Measurements from ENCODE around the gene FXYD2.
A peak's percentile ranks its signal among the peaks of the same experiment; 100 is the strongest.

FXYD2 gene

GRCh38 chr11:117827521-117828511 is 3.3 kb upstream of the FXYD2 start:
- no peak overlapping the region for H3K27ac ChIP-seq (replicated peaks; ENCODE audit: low read length)
- no peak overlapping the region for H2BK15ac ChIP-seq (ENCODE audit: low read length)
- H3K4me1 ChIP-seq (ENCODE audit: control insufficient read depth in 2 of 2, insufficient read depth in 1 of 2, low read depth in 1 of 2, low read length in 2 of 2): peaks cover 4 to 13% of the 10 kb centered on the region in 2 donors
- no peak overlapping the region for H3K4me2 ChIP-seq (ENCODE audit: insufficient read depth, low read length, poor library complexity, severe bottlenecking)
- no peak overlapping the region for H3K4ac ChIP-seq (ENCODE audit: low read length)
- H3K36me3 ChIP-seq (replicated peaks in 1 of 2; ENCODE audit: control insufficient read depth in 2 of 2, insufficient read depth in 2 of 2, low read length in 2 of 2): no peaks in the 10 kb centered on the region
- H3K9ac ChIP-seq (ENCODE audit: low read depth, low read length, poor library complexity): no peak overlapping the region
- no peak for DNase-seq (ENCODE audit: low spot score)
- no peak overlapping the region for H4K91ac ChIP-seq (ENCODE audit: low read depth, low read length, poor library complexity)
- H3K4me3 ChIP-seq (ENCODE audit: low read length in 2 of 2): peak overlapping the region in 1 of 2 donors; percentile 16
- no peaks in the 10 kb centered on the region for H3K9me3 ChIP-seq (replicated peaks in 1 of 2; ENCODE audit: control insufficient read depth in 2 of 2, insufficient read depth in 1 of 2, low read depth in 1 of 2, low read length in 2 of 2)
- no peaks in the 10 kb centered on the region for H3K79me1 ChIP-seq (ENCODE audit: low read depth, low read length)
- H2BK12ac ChIP-seq (ENCODE audit: low read length): no peak overlapping the region
- peaks cover 0 to 35% (median 0%) of the 10 kb centered on the region in 3 experiments for H3K27me3 ChIP-seq (ENCODE audit: control insufficient read depth in 3 of 3, insufficient read depth in 3 of 3, low read depth in 1 of 3, low read length in 3 of 3)
- no peak overlapping the region for H4K8ac ChIP-seq (ENCODE audit: low read depth, low read length)
- H2BK120ac ChIP-seq (ENCODE audit: low read depth, low read length): no peak overlapping the region
- peak overlapping the region; percentile 76 for H3K23ac ChIP-seq (ENCODE audit: low read depth, low read length, poor library complexity)
- H2AK5ac ChIP-seq (ENCODE audit: low read depth, low read length): no peak overlapping the region
- no peak overlapping the region for H3K14ac ChIP-seq (ENCODE audit: low read length)
- no CpG with 5 or more reads among the region's 15 CpGs for WGBS, 2 donors (ENCODE audit: extremely low coverage in 2 of 2, insufficient read length in 2 of 2, insufficient replicate concordance in 1 of 2)
- no peak overlapping the region for H2BK5ac ChIP-seq (ENCODE audit: low read length)
- H2AFZ ChIP-seq (ENCODE audit: low read length): no peak overlapping the region
- H3K18ac ChIP-seq (ENCODE audit: low read length): no peak overlapping the region

- Histone ChIP-seq H2AFZ (ENCODE audit: low read length) (no peak overlapping the region), H3K4ac (ENCODE audit: low read length) (no peak overlapping the region), H4K91ac (ENCODE audit: low read depth, low read length, poor library complexity) (no peak overlapping the region), H2BK12ac (ENCODE audit: low read length) (no peak overlapping the region), H3K9ac (ENCODE audit: low read depth, low read length, poor library complexity) (no peak overlapping the region), H3K36me3 (replicated peaks in 1 of 2; ENCODE audit: control insufficient read depth in 2 of 2, insufficient read depth in 2 of 2, low read length in 2 of 2) (no peaks in the 10 kb centered on the region), H3K9me3 (replicated peaks in 1 of 2; ENCODE audit: control insufficient read depth in 2 of 2, insufficient read depth in 1 of 2, low read depth in 1 of 2, low read length in 2 of 2) (no peaks in the 10 kb centered on the region), H3K27ac (replicated peaks; ENCODE audit: low read length) (no peak overlapping the region), H3K18ac (ENCODE audit: low read length) (no peak overlapping the region), H2BK120ac (ENCODE audit: low read depth, low read length) (no peak overlapping the region), H3K23ac (ENCODE audit: low read depth, low read length, poor library complexity) (no peak overlapping the region), H3K4me3 (ENCODE audit: low read length in 2 of 2) (no peak overlapping the region), H3K14ac (ENCODE audit: low read length) (no peak overlapping the region), H2BK15ac (ENCODE audit: low read length) (no peak overlapping the region), H2BK5ac (ENCODE audit: low read length) (no peak overlapping the region), H3K4me1 (ENCODE audit: control insufficient read depth in 2 of 2, insufficient read depth in 1 of 2, low read depth in 1 of 2, low read length in 2 of 2) (peaks cover 4 to 13% of the 10 kb centered on the region in 2 donors), H3K27me3 (ENCODE audit: control insufficient read depth in 3 of 3, insufficient read depth in 3 of 3, low read depth in 1 of 3, low read length in 3 of 3) (peaks cover 0 to 38% (median 0%) of the 10 kb centered on the region in 3 experiments), H3K79me1 (ENCODE audit: low read depth, low read length) (no peaks in the 10 kb centered on the region), H3K4me2 (ENCODE audit: insufficient read depth, low read length, poor library complexity, severe bottlenecking) (no peak overlapping the region), H4K8ac (ENCODE audit: low read depth, low read length) (no peak overlapping the region), H2AK5ac (ENCODE audit: low read depth, low read length) (no peak overlapping the region)
- DNase-seq (ENCODE audit: low spot score): no peak
- WGBS, 2 donors (ENCODE audit: extremely low coverage in 2 of 2, insufficient read length in 2 of 2, insufficient replicate concordance in 1 of 2): 100% methylated on average over 1 of the region's 3 CpGs; no CpG with 5 or more reads in 1 of the 2 donors
These were observed 2.3 kb upstream of the FXYD2 start for GRCh38 chr11:117826832-117827231.

- Histone ChIP-seq H3K36me3 (replicated peaks in 1 of 2; ENCODE audit: control insufficient read depth in 2 of 2, insufficient read depth in 2 of 2, low read length in 2 of 2) (no peaks in the 10 kb centered on the region), H2AFZ (ENCODE audit: low read length) (no peak overlapping the region), H3K4me3 (ENCODE audit: low read length in 2 of 2) (no peak overlapping the region), H2BK120ac (ENCODE audit: low read depth, low read length) (no peak overlapping the region), H4K91ac (ENCODE audit: low read depth, low read length, poor library complexity) (no peak overlapping the region), H2AK5ac (ENCODE audit: low read depth, low read length) (no peak overlapping the region), H2BK5ac (ENCODE audit: low read length) (no peak overlapping the region), H3K79me1 (ENCODE audit: low read depth, low read length) (no peaks in the 10 kb centered on the region), H3K4me1 (ENCODE audit: control insufficient read depth in 2 of 2, insufficient read depth in 1 of 2, low read depth in 1 of 2, low read length in 2 of 2) (peaks cover 4 to 7% of the 10 kb centered on the region in 2 donors), H3K4me2 (ENCODE audit: insufficient read depth, low read length, poor library complexity, severe bottlenecking) (no peak overlapping the region), H4K8ac (ENCODE audit: low read depth, low read length) (no peak overlapping the region), H3K27me3 (ENCODE audit: control insufficient read depth in 3 of 3, insufficient read depth in 3 of 3, low read depth in 1 of 3, low read length in 3 of 3) (peaks cover 0 to 38% (median 0%) of the 10 kb centered on the region in 3 experiments), H3K14ac (ENCODE audit: low read length) (no peak overlapping the region), H3K18ac (ENCODE audit: low read length) (no peak overlapping the region), H3K23ac (ENCODE audit: low read depth, low read length, poor library complexity) (no peak overlapping the region), H3K9ac (ENCODE audit: low read depth, low read length, poor library complexity) (no peak overlapping the region), H2BK15ac (ENCODE audit: low read length) (no peak overlapping the region), H3K27ac (replicated peaks; ENCODE audit: low read length) (no peak overlapping the region), H3K4ac (ENCODE audit: low read length) (no peak overlapping the region), H2BK12ac (ENCODE audit: low read length) (no peak overlapping the region), H3K9me3 (replicated peaks in 1 of 2; ENCODE audit: control insufficient read depth in 2 of 2, insufficient read depth in 1 of 2, low read depth in 1 of 2, low read length in 2 of 2) (no peaks in the 10 kb centered on the region)
- no peak for DNase-seq (ENCODE audit: low spot score)
- no CpG with 5 or more reads among the region's 10 CpGs for WGBS, 2 donors (ENCODE audit: extremely low coverage in 2 of 2, insufficient read length in 2 of 2, insufficient replicate concordance in 1 of 2)
These were observed 1.6 kb upstream of the FXYD2 start for GRCh38 chr11:117826190-117826570.

- H3K4me2 ChIP-seq (ENCODE audit: insufficient read depth, low read length, poor library complexity, severe bottlenecking): no peak overlapping the region
- no peak overlapping the region for H2BK15ac ChIP-seq (ENCODE audit: low read length)
- H3K9ac ChIP-seq (ENCODE audit: low read depth, low read length, poor library complexity): peak overlapping the region; percentile 65
- H4K8ac ChIP-seq (ENCODE audit: low read depth, low read length): no peak overlapping the region
- no peak overlapping the region for H3K4me3 ChIP-seq (ENCODE audit: low read length in 2 of 2)
- no peak for DNase-seq (ENCODE audit: low spot score)
- H3K36me3 ChIP-seq (replicated peaks in 1 of 2; ENCODE audit: control insufficient read depth in 2 of 2, insufficient read depth in 2 of 2, low read length in 2 of 2): no peaks in the 10 kb centered on the region
- no peak overlapping the region for H2BK120ac ChIP-seq (ENCODE audit: low read depth, low read length)
- no peak overlapping the region for H3K14ac ChIP-seq (ENCODE audit: low read length)
- H3K27me3 ChIP-seq (ENCODE audit: control insufficient read depth in 3 of 3, insufficient read depth in 3 of 3, low read depth in 1 of 3, low read length in 3 of 3): peaks cover 0 to 38% (median 0%) of the 10 kb centered on the region in 3 experiments
- no peak overlapping the region for H3K4ac ChIP-seq (ENCODE audit: low read length)
- peaks cover 3 to 4% of the 10 kb centered on the region in 2 donors for H3K4me1 ChIP-seq (ENCODE audit: control insufficient read depth in 2 of 2, insufficient read depth in 1 of 2, low read depth in 1 of 2, low read length in 2 of 2)
- no peak overlapping the region for H2AK5ac ChIP-seq (ENCODE audit: low read depth, low read length)
- no peak overlapping the region for H2AFZ ChIP-seq (ENCODE audit: low read length)
- peak overlapping the region; percentile 76 for H3K18ac ChIP-seq (ENCODE audit: low read length)
- H3K27ac ChIP-seq (replicated peaks; ENCODE audit: low read length): no peak overlapping the region
- peak overlapping the region; percentile 61 for H3K23ac ChIP-seq (ENCODE audit: low read depth, low read length, poor library complexity)
- no peaks in the 10 kb centered on the region for H3K79me1 ChIP-seq (ENCODE audit: low read depth, low read length)
- H2BK12ac ChIP-seq (ENCODE audit: low read length): no peak overlapping the region
- WGBS, 2 donors (ENCODE audit: extremely low coverage in 2 of 2, insufficient read length in 2 of 2, insufficient replicate concordance in 1 of 2): no CpG with 5 or more reads among the region's 8 CpGs
- no peak overlapping the region for H2BK5ac ChIP-seq (ENCODE audit: low read length)
- H3K9me3 ChIP-seq (replicated peaks in 1 of 2; ENCODE audit: control insufficient read depth in 2 of 2, insufficient read depth in 1 of 2, low read depth in 1 of 2, low read length in 2 of 2): no peaks in the 10 kb centered on the region
- H4K91ac ChIP-seq (ENCODE audit: low read depth, low read length, poor library complexity): no peak overlapping the region
These were observed 1.1 kb upstream of the FXYD2 start for GRCh38 chr11:117825538-117826189.
